Breast epithelium (tissue), 4 donors: Measurements from ENCODE around the gene RPN1. TPM values are rescaled to one million over a fixed set of nuclear protein-coding genes. Genes with fewer than 3 reads are reported as not detected.
A peak's percentile ranks its signal among the peaks of the same experiment; 100 is the strongest.
"Not testable (repeated sequence)": the region's sequence is repeated elsewhere in the genome, so short reads cannot be mapped to it uniquely, and the experiment has no call there.

Source experiments
- DNase-seq, 2 donors: peaks; one replicate each; pipeline ENCODE4 v3.0.0-alpha.2; 2019; ENCODE audit warnings: low spot score in 2 of 2
- H3K27ac ChIP-seq, 2 donors: fragments of 200-600 bp; sonication (generic) in 1 of 2; one replicate each; pipeline ENCODE4 v1.5.1; 2016 to 2019; ENCODE audit warnings: mild to moderate bottlenecking in 1 of 2
- H3K27me3 ChIP-seq, 2 donors: fragments of 200-600 bp; sonication (generic) in 1 of 2; one replicate each; pipeline versions ENCODE4 v1.5.1 to v1.6.0; 2017 to 2019; ENCODE audit warnings: control low read depth in 1 of 2, mild to moderate bottlenecking in 1 of 2
- H3K36me3 ChIP-seq: fragments of 200-600 bp; one replicate; pipeline ENCODE4 v1.5.1; 2019
- H3K4me1 ChIP-seq, 2 donors: fragments of 200-600 bp; sonication (generic); one replicate each; pipeline ENCODE4 v1.5.1; 2016 to 2019; ENCODE audit warnings: control low read depth in 1 of 2
- H3K4me3 ChIP-seq, 3 donors: fragments of 200-600 bp; sonication (generic); 1 replicate in 2 of 3; 2 replicates in 1 of 3; pipeline ENCODE4 v1.5.1; 2016 to 2019; ENCODE audit warnings: mild to moderate bottlenecking in 3 of 3, moderate library complexity in 2 of 3
- H3K9me3 ChIP-seq, 2 donors: fragments of 200-600 bp; sonication (generic) in 1 of 2; one replicate each; pipeline ENCODE4 v1.5.1; 2016 to 2019; ENCODE audit warnings: control low read depth in 1 of 2
- CTCF ChIP-seq, 3 donors: fragments of 450-650 bp; IDR thresholded peaks; one replicate each; pipeline ENCODE4 v1.5.1; 2016 to 2017; ENCODE audit warnings: antibody characterized with exemption in 3 of 3, mild to moderate bottlenecking in 3 of 3, moderate library complexity in 3 of 3
- POLR2A ChIP-seq: fragments of 450-650 bp; IDR thresholded peaks from one replicate; pipeline ENCODE4 v1.6.1; 2016; ENCODE audit warnings: antibody characterized with exemption, mild to moderate bottlenecking, moderate library complexity
- POLR2AphosphoS5 ChIP-seq, 3 donors: sonication (generic); formaldehyde crosslinking; IDR thresholded peaks; one replicate each; pipeline ENCODE4 v1.6.1; 2017; ENCODE audit warnings: antibody characterized with exemption in 3 of 3
- intact Hi-C: fragments of 100-400 bp; cut with DNase I; formaldehyde crosslinking; loops from one replicate; pipeline ENCODE4 v1.15.1; 2023; ENCODE audit warnings: low total_unique reads
- total RNA-seq, 3 donors: library from RNA; depleted of rRNA; stranded (reverse); fragments of >200 nt; gene quantifications; one replicate each; pipeline ENCODE4 v1.1.0, GENCODE V29; 2016

The RPN1 gene
- total RNA-seq, 3 donors from 2014 or later, result 237 to 285 (median 240) TPM

- intact Hi-C loops, result no loop called here
- DNase-seq, result peak; percentile 98
- Histone ChIP-seq H3K9me3 (no peaks in the 10 kb centered on the region), H3K27me3 (no peaks in the 10 kb centered on the region), H3K27ac (peak overlapping the region; percentile 96 to 97), H3K36me3 (no peaks in the 10 kb centered on the region), H3K4me1 (no peaks in the 10 kb centered on the region), H3K4me3 (peak overlapping the region; percentile 55 to 79 (median 77))
- TF ChIP-seq POLR2A (peak; percentile 55), CTCF (IDR thresholded peaks at IDR 0.05) (peak; percentile 100), POLR2AphosphoS5 (IDR thresholded peaks at IDR 0.05) (peak; percentile 98 to 99 (median 98))
Measured at GRCh38 chr3:128680603-128681368, 30.2 kb upstream of the RPN1 start.

DNA sequence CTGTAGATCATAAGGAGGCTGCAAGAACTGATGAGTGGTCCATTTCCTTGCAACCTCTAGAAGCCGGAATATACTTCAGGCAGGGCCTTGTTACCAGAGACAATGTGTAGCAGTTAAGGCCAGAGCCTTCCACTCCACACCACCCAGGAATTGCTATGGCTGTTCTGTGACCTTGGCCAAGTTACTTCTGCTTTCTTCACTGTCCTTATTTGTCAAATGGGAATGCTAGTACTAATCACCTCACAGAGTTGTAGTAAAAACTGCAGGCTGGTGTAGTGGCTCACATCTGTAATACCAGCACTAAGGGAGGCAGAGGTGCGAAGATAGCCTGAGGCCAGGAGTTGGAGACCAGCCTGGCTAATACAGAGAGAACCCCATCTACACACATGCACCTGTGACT lies 28.7 kb upstream of the RPN1 start:
- no peak for DNase-seq
- intact Hi-C loops, result no loop called here
- no peak overlapping the region for H3K4me3 ChIP-seq
- no peaks in the 10 kb centered on the region for H3K9me3 ChIP-seq
- TF ChIP-seq POLR2A (no peak), POLR2AphosphoS5 (IDR thresholded peaks at IDR 0.05) (no peak), CTCF (IDR thresholded peaks at IDR 0.05) (no peak)
- no peak overlapping the region for H3K27ac ChIP-seq
- H3K27me3 ChIP-seq, result no peaks in the 10 kb centered on the region
- no peaks in the 10 kb centered on the region for H3K36me3 ChIP-seq
- no peaks in the 10 kb centered on the region for H3K4me1 ChIP-seq

DNA sequence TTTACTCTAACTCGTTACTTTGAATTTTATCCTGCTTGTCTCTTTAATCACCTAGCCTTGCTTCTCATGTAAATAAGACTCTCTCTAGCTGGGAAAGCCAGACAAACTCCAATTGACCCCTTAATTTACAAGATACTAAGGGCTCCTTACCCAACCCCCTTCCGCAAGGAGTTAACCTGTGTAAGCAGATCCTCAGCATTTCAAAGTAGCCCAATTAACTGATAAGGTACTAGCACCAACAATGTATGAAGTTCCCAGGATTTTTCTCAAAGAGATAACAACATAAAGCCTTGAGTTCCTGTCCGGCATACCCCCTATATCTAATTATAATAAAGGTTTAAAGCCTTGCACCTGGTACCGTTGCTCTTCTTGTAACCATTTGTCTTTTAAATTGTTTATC lies 25.2 kb upstream of the RPN1 start:
- H3K27ac ChIP-seq, intact Hi-C loops, H3K9me3 ChIP-seq, H3K36me3 ChIP-seq, H3K4me3 ChIP-seq, H3K27me3 ChIP-seq, DNase-seq, H3K4me1 ChIP-seq: not testable (repeated sequence)

GRCh38 chr3:128674161-128674784 lies 23.7 kb upstream of the RPN1 start:
- no peak overlapping the region for H3K27ac ChIP-seq
- TF ChIP-seq POLR2AphosphoS5 (IDR thresholded peaks at IDR 0.05) (no peak), CTCF (IDR thresholded peaks at IDR 0.05) (no peak), POLR2A (no peak)

GRCh38 chr3:128667641-128668040 lies 17.0 kb upstream of the RPN1 start:
- DNase-seq, result no peak
- no peaks in the 10 kb centered on the region for H3K4me1 ChIP-seq
- intact Hi-C loops, result no loop called here
- H3K9me3 ChIP-seq, result no peaks in the 10 kb centered on the region
- no peak overlapping the region for H3K27ac ChIP-seq
- TF ChIP-seq POLR2AphosphoS5 (IDR thresholded peaks at IDR 0.05) (no peak), POLR2A (no peak), CTCF (IDR thresholded peaks at IDR 0.05) (no peak)
- H3K27me3 ChIP-seq, result no peaks in the 10 kb centered on the region
- no peak overlapping the region for H3K4me3 ChIP-seq
- H3K36me3 ChIP-seq, result no peaks in the 10 kb centered on the region

More at GRCh38 chr3:128674161-128674784, 23.7 kb upstream of the RPN1 start:
- H3K4me1 ChIP-seq, result no peaks in the 10 kb centered on the region
- no peaks in the 10 kb centered on the region for H3K27me3 ChIP-seq
- intact Hi-C loops, result no loop called here
- no peak overlapping the region for H3K4me3 ChIP-seq
- DNase-seq, result no peak
- H3K9me3 ChIP-seq, result no peaks in the 10 kb centered on the region
- H3K36me3 ChIP-seq, result no peaks in the 10 kb centered on the region
